Activated naive CD4-positive, alpha-beta T cell treated with anti-CD3 and anti-CD28 coated beads, Interleukin-2, amount 50 U/mL, for 24 hours (primary cell): Measurements from ENCODE around the gene LMX1B.
"Not testable (repeated sequence)": the region's sequence is repeated elsewhere in the genome, so short reads cannot be mapped to it uniquely, and the experiment has no call there.

Experiments used
- H3K27ac Mint-ChIP-seq: one replicate; pipeline ENCODE4 v1.8.0; 2021; ENCODE audit warnings: mild to moderate bottlenecking, mixed read lengths
- H3K27me3 Mint-ChIP-seq: one replicate; pipeline ENCODE4 v1.8.0; 2021; ENCODE audit warnings: mixed read lengths
- H3K36me3 Mint-ChIP-seq: one replicate; pipeline ENCODE4 v1.8.0; 2021; ENCODE audit warnings: mixed read lengths
- H3K4me1 Mint-ChIP-seq: one replicate; pipeline ENCODE4 v1.8.0; 2021; ENCODE audit warnings: mixed read lengths
- H3K4me3 Mint-ChIP-seq: one replicate; pipeline ENCODE4 v1.8.0; 2021; ENCODE audit warnings: mild to moderate bottlenecking, mixed read lengths
- H3K9me3 Mint-ChIP-seq: one replicate; pipeline ENCODE4 v1.8.0; 2021; ENCODE audit warnings: mixed read lengths

Gene LMX1B

GRCh38 chr9:126613651-126614050 lies at the start of gene LMX1B:
Gene LMX1B (plus strand): TSS chr9:126613928. CDS start chr9:126614450, 522 bp downstream.
- Mint-ChIP-seq H3K9me3 (no peaks in the 10 kb centered on the region), H3K27ac (no peak within 1 kb of the TSS), H3K27me3 (peaks cover 38% of the 10 kb centered on the region), H3K36me3 (no peaks in the 10 kb centered on the region), H3K4me1 (peaks cover 28% of the 10 kb centered on the region), H3K4me3 (peak within 1 kb of the TSS; percentile 80)

- no peak overlapping the region for H3K27ac Mint-ChIP-seq
- no peaks in the 10 kb centered on the region for H3K4me1 Mint-ChIP-seq
- no peaks in the 10 kb centered on the region for H3K9me3 Mint-ChIP-seq
- peaks cover 11% of the 10 kb centered on the region for H3K27me3 Mint-ChIP-seq
- no peaks in the 10 kb centered on the region for H3K36me3 Mint-ChIP-seq
- H3K4me3 Mint-ChIP-seq: no peak overlapping the region
Observed at GRCh38 chr9:126564128-126564527, 49.6 kb upstream of the LMX1B start.

GRCh38 chr9:126564716-126565115 lies 49.0 kb upstream of the LMX1B start:
- peaks cover 8% of the 10 kb centered on the region for H3K27me3 Mint-ChIP-seq
- no peaks in the 10 kb centered on the region for H3K9me3 Mint-ChIP-seq

GRCh38 chr9:126565336-126566128 lies 48.2 kb upstream of the LMX1B start:
- peaks cover 6% of the 10 kb centered on the region for H3K27me3 Mint-ChIP-seq
- no peaks in the 10 kb centered on the region for H3K4me1 Mint-ChIP-seq
- no peak overlapping the region for H3K4me3 Mint-ChIP-seq
- H3K27ac Mint-ChIP-seq: no peak overlapping the region
- no peaks in the 10 kb centered on the region for H3K9me3 Mint-ChIP-seq
- H3K36me3 Mint-ChIP-seq: no peaks in the 10 kb centered on the region

More at GRCh38 chr9:126564716-126565115, 49.0 kb upstream of the LMX1B start:
- Mint-ChIP-seq H3K4me1 (no peaks in the 10 kb centered on the region), H3K4me3 (no peak overlapping the region), H3K27ac (no peak overlapping the region), H3K36me3 (no peaks in the 10 kb centered on the region)

DNA sequence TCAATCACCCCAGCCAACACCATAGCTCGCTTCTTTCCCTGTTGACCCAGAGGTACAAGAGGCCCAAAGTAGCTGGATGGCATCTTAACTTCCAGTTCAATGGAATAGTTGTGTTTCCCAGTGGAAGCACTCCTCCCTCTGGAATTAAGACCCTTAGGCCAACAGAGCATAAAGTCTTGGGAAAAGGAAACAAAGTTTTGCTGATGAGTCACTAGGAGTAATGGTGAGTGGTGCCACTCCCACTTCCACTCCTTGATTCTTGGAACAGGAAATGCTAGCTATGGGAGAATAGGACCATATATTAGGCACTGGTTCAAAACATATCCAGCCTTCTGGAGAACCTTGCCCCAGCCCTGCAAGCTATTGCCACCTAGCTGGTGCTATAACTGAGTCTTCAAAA lies 44.7 kb upstream of the LMX1B start:
- Mint-ChIP-seq H3K36me3 (no peaks in the 10 kb centered on the region), H3K27ac (no peak overlapping the region), H3K4me3 (no peak overlapping the region), H3K4me1 (no peaks in the 10 kb centered on the region), H3K27me3 (peaks cover 1% of the 10 kb centered on the region), H3K9me3 (no peaks in the 10 kb centered on the region)

GRCh38 chr9:126578029-126578428 lies 35.7 kb upstream of the LMX1B start:
- peaks cover 10% of the 10 kb centered on the region for H3K27me3 Mint-ChIP-seq
- H3K36me3 Mint-ChIP-seq: no peaks in the 10 kb centered on the region

DNA sequence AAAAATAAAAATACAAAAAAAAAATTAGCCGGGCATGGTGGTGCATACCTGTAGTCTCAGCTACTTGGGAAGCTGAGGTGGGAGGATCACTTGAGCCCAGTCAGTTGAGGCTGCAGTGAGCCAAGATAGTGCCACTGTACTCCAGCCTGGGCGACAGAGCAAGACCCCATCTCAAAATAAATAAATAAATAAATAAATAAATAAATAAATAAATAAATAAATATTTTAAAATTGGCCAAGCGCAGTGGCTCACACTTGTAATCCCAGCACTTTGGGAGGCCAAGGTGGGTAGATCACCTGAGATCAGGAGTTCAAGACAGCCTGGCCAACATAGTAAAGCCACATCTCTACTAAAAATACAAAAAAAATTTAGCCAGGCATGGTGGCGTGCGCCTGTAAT lies 33.4 kb upstream of the LMX1B start:
- H3K9me3 Mint-ChIP-seq, H3K4me3 Mint-ChIP-seq, H3K4me1 Mint-ChIP-seq, H3K27ac Mint-ChIP-seq, H3K36me3 Mint-ChIP-seq: not testable (repeated sequence)
- H3K27me3 Mint-ChIP-seq: peaks cover 16% of the 10 kb centered on the region

More at GRCh38 chr9:126578029-126578428, 35.7 kb upstream of the LMX1B start:
- Mint-ChIP-seq H3K27ac (peak overlapping the region; percentile 41), H3K4me1 (no peaks in the 10 kb centered on the region), H3K4me3 (no peak overlapping the region), H3K9me3 (no peaks in the 10 kb centered on the region)

DNA sequence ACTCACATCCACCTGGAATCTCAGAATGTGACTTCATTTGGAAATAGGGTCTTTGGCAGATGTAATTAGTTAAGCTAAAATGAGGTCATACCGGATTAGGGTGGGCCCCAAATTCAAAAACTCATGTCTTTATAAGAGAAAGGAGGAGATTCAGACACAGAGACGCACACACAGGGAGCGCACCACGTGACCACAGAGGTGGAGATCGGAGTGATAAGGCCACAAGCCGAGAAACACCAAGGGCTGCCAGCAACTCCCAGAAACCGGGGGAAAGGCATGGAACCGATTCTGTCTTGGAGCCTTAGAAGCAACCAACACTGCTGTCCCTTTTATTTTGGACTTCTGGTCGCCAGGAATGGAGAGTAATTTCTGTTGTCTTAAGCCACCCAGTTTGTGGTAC lies 31.8 kb upstream of the LMX1B start:
- Mint-ChIP-seq H3K36me3 (no peaks in the 10 kb centered on the region), H3K4me1 (no peaks in the 10 kb centered on the region), H3K9me3 (no peaks in the 10 kb centered on the region), H3K27ac (no peak overlapping the region), H3K4me3 (no peak overlapping the region), H3K27me3 (peaks cover 27% of the 10 kb centered on the region)

DNA sequence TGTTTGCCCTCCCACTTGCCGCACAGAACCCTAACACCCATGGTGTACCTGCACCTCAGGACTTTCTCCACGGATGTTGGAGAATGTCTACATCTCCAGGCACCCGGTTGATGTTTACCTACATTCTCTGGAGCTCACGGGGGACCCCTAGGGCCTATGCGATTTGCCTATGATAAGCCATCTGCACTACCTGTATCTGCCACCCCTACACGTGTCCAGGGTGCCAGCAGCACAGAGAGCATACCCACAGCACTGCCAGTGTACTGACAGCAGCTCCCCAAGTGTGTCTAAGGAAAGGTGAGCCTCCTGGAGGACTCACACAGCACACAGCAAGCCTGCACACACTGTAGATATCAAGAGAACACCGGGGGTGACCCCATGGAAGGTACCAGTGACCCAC lies 31.3 kb upstream of the LMX1B start:
- Mint-ChIP-seq H3K4me3 (no peak overlapping the region), H3K9me3 (no peaks in the 10 kb centered on the region), H3K4me1 (no peaks in the 10 kb centered on the region), H3K36me3 (no peaks in the 10 kb centered on the region), H3K27ac (no peak overlapping the region), H3K27me3 (peaks cover 27% of the 10 kb centered on the region)

GRCh38 chr9:126583144-126583760 lies 30.5 kb upstream of the LMX1B start:
- Mint-ChIP-seq H3K9me3 (no peaks in the 10 kb centered on the region), H3K4me3 (no peak overlapping the region), H3K27me3 (peaks cover 26% of the 10 kb centered on the region), H3K36me3 (no peaks in the 10 kb centered on the region), H3K27ac (no peak overlapping the region), H3K4me1 (no peaks in the 10 kb centered on the region)

DNA sequence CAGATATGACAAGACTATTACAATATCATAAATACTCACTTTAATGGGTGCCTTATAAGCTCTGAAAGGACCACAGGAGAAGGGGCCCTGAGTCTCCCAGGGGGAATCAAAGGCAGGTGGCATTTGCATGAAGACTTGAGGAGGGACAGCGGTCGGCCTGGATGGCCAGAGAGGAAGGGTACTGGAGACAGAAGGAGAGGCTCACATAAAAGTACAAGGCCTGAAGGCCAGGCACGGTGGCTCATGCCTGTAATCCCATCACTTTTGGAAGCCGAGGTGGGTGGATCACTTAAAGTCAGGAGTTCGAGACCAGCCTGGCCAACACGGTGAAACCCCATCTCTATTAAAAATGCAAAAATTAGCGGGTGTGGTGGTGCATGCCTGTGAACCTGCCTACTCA lies 29.1 kb upstream of the LMX1B start:
- no peaks in the 10 kb centered on the region for H3K9me3 Mint-ChIP-seq
- no peaks in the 10 kb centered on the region for H3K4me1 Mint-ChIP-seq
- no peak overlapping the region for H3K4me3 Mint-ChIP-seq
- no peaks in the 10 kb centered on the region for H3K36me3 Mint-ChIP-seq
- H3K27ac Mint-ChIP-seq: no peak overlapping the region
- peaks cover 28% of the 10 kb centered on the region for H3K27me3 Mint-ChIP-seq

DNA sequence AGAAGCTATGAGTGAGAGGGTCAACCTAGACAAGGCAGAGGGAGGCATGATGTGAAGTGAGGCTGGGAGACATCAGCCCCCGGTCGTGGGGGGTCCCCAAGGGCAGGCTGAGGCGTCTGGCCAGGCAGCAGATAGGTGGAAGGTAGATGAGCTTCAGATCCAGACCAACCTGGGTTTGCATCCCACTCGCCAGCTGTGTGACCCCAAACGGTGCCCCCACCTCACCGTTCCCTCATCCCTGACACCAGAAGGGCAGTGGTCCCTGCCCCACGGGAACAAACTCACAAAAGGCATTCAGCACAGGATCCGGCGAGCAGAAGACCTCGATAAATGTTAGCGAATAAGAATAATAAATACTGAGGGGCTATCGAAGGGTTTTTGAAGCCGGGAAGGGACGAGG lies 27.5 kb upstream of the LMX1B start:
- no peak overlapping the region for H3K4me3 Mint-ChIP-seq
- peaks cover 31% of the 10 kb centered on the region for H3K27me3 Mint-ChIP-seq

GRCh38 chr9:126587187-126588185 lies 26.2 kb upstream of the LMX1B start:
- Mint-ChIP-seq H3K27ac (no peak overlapping the region), H3K36me3 (no peaks in the 10 kb centered on the region), H3K9me3 (no peaks in the 10 kb centered on the region), H3K4me3 (no peak overlapping the region), H3K27me3 (peaks cover 32% of the 10 kb centered on the region), H3K4me1 (no peaks in the 10 kb centered on the region)

More for the DNA sequence above, 27.5 kb upstream of the LMX1B start:
- no peaks in the 10 kb centered on the region for H3K36me3 Mint-ChIP-seq
- no peaks in the 10 kb centered on the region for H3K4me1 Mint-ChIP-seq
- no peak overlapping the region for H3K27ac Mint-ChIP-seq
- H3K9me3 Mint-ChIP-seq: no peaks in the 10 kb centered on the region

DNA sequence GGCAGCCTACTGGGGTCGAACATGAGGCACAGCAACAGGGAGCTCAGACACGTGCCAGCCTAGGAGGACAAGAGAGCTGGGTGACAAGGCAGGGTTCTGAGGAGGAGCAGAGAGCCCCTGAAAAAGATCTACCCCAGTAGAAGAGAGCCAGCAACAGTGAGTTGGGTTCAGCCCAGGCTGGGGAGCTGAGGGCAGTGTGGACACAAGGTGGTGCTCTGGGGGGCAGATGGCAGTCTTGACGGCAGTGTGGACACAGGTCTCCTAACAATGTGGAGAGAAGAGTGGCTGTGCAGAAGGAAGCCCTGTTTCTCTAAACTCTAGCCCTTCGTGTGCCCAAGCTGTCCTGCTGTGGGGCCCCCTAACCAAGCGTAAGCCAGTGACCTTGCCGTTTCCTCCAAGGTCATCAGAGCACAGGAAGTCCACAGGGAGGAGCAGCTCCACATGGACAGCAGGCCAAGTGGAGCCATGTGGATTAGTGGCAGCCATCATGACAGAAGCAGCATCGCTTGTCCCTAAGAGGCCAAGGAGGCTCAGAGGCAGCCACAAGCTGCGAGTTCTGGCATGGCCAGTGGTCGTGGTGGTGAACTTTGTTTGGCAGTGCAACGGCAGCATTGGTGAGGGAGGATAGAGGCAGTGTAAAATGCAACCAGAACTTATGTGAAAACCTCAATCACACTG lies 25.1 kb upstream of the LMX1B start:
- no peaks in the 10 kb centered on the region for H3K4me1 Mint-ChIP-seq
- H3K27me3 Mint-ChIP-seq: peaks cover 30% of the 10 kb centered on the region
- no peaks in the 10 kb centered on the region for H3K9me3 Mint-ChIP-seq
- H3K4me3 Mint-ChIP-seq: no peak overlapping the region
- no peaks in the 10 kb centered on the region for H3K36me3 Mint-ChIP-seq
- no peak overlapping the region for H3K27ac Mint-ChIP-seq

DNA sequence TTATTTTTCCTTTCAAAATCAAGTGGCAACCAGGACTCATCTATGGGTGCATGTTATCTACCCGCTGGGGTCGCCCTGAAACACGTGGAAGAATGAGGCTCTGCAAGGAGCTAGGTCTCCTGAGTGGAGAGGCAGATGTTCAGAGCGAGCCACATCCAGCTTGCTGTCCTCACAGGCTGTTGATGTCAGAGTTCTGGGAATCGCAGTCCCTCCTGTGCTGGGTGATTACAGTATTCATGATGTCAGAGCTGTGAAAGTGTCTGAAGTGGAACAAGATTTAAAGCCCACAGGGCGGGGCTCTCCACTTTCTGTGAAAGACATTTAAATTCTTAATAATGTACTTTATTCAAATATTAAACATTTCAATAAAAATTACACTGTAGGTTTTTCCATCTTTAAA lies 24.4 kb upstream of the LMX1B start:
- Mint-ChIP-seq H3K27me3 (peaks cover 33% of the 10 kb centered on the region), H3K9me3 (no peaks in the 10 kb centered on the region), H3K4me3 (no peak overlapping the region), H3K36me3 (no peaks in the 10 kb centered on the region), H3K4me1 (no peaks in the 10 kb centered on the region), H3K27ac (no peak overlapping the region)
